Aorta (tissue), 5 donors: ENCODE data around the gene ANXA4. TPM values are rescaled to one million over a fixed set of nuclear protein-coding genes. Genes with fewer than 3 reads are reported as not detected.

ENCODE experiments used
- ATAC-seq: fragments of 200-7000 bp; cut with Tn5 transposase; one replicate; pipeline ENCODE4 v1.9.1; 2022; ENCODE audit warnings: moderate library complexity; ENCODE audit not compliant: low FRiP score
- DNase-seq, 2 donors: peaks; one replicate each; pipeline ENCODE4 v3.0.0-alpha.2; 2020
- H3K27ac ChIP-seq, 2 donors: one replicate each; pipeline ENCODE4 v1.5.1; 2013; ENCODE audit warnings: low read length in 2 of 2, mild to moderate bottlenecking in 2 of 2, moderate library complexity in 2 of 2, control low read depth in 1 of 2, inconsistent platforms in 1 of 2, low read depth in 1 of 2
- H3K27me3 ChIP-seq, 2 donors: one replicate each; pipeline ENCODE4 v1.6.1; 2013; ENCODE audit warnings: control low read depth in 1 of 2, low read length in 1 of 2, mild to moderate bottlenecking in 1 of 2, moderate library complexity in 1 of 2; ENCODE audit not compliant: insufficient read depth in 2 of 2, control insufficient read depth in 1 of 2
- H3K36me3 ChIP-seq, 2 donors: one replicate each; pipeline ENCODE4 v1.6.1; 2013; ENCODE audit warnings: control low read depth in 1 of 2, low read length in 1 of 2, mild to moderate bottlenecking in 1 of 2; ENCODE audit not compliant: insufficient read depth in 2 of 2, control insufficient read depth in 1 of 2
- H3K4me1 ChIP-seq, 2 donors: one replicate each; pipeline ENCODE4 v1.6.1; 2013; ENCODE audit warnings: low read length in 2 of 2, control low read depth in 1 of 2, mild to moderate bottlenecking in 1 of 2, moderate library complexity in 1 of 2; ENCODE audit not compliant: insufficient read depth in 2 of 2, control insufficient read depth in 1 of 2
- H3K4me3 ChIP-seq, 2 donors: one replicate each; pipeline ENCODE4 v1.5.1; 2013; ENCODE audit warnings: low read length in 2 of 2, control low read depth in 1 of 2, mild to moderate bottlenecking in 1 of 2
- H3K9me3 ChIP-seq: one replicate; pipeline ENCODE4 v1.6.1; 2013; ENCODE audit warnings: mild to moderate bottlenecking, low read length; ENCODE audit not compliant: control insufficient read depth
- WGBS, 2 donors: extraction: QIAGEN DNeasy Blood & Tissue Kit; methylation state at CpG; one replicate each; pipeline ENCODE4 v1.1.7; 2013; 5-methylcytosine and 5-hydroxymethylcytosine counted together
- intact Hi-C, 2 donors: fragments of 100-400 bp; cut with DNase I; formaldehyde crosslinking; loops; one replicate each; pipeline versions ENCODE4 v1.14.2 to v1.15.0; 2022
- polyA plus RNA-seq, 2 donors: library from polyadenylated mRNA; stranded (reverse); fragments of 200-250 nt; gene quantifications; one replicate each; pipeline ENCODE4 v1.2.3, GENCODE V29; 2013
- total RNA-seq, 2 donors: library from RNA; stranded (reverse); fragmentation: NEBNext Ultra II Directional; extraction: Animal tissue kit (Norgen Biotek cat#: 25700); gene quantifications; one replicate each; pipeline ENCODE4 v1.2.1, GENCODE V29; 2021
- donor health status: healthy with polysubstance abuse.
- donor health status: Bipolar disorder and iron deficiency.
- donor health status: DM: no; HTN: no; CAD: no.
- donor health status: DM: no; HTN: no; CAD: no.
- donor health status: DM: yes; HTN: yes; CAD: no.

The ANXA4 gene
- total and polyA plus RNA-seq, 4 donors: 73.0 to 120 (median 92.2) TPM

DNA sequence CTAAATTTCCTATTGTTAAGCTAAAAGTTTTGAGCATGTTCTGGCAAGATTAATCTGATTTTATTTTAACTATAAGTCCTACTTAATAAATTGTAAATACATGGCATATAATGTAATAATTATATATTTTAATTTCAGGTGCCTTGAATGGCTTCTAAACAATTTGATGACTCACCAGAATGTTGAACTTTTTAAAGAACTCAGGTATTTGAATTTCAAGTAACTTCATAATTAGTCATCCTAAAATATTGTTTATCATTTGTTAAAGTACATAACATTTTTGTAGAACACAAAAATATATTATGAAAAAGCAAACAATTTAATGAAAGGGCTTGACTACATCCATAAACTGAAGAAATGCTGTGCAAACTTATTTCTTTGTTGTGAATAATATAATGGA, 102.1 kb downstream of the ANXA4 start:
- Histone ChIP-seq H3K4me3 (no peak overlapping the region), H3K27me3 (no peaks in the 10 kb centered on the region), H3K27ac (no peak overlapping the region), H3K4me1 (no peaks in the 10 kb centered on the region), H3K36me3 (peaks cover 0 to 2% of the 10 kb centered on the region in 2 donors), H3K9me3 (no peaks in the 10 kb centered on the region)
- intact Hi-C loops: no loop called here
- DNase-seq (no peak), ATAC-seq (no peak)

DNA sequence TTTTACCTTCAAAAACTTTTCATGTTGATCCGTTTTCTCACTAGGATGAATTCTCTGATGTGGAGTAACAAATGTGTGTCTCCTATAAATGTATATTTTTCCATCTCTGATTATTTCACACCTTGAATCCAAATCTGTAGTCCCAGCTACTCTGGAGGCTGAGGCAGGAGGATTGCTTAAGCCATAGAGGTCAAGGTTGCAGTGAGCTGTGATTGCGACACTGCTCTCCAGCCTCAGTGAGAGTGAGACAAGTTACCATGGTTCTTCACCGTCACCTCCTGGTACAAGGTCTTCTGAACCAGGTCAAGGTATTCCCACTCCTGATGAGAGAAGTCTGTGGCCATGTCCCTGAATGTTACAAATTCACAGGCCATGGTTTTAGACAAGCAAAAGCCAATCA, 102.6 kb downstream of the ANXA4 start:
- no peak for ATAC-seq
- Histone ChIP-seq H3K27me3 (no peaks in the 10 kb centered on the region), H3K9me3 (no peaks in the 10 kb centered on the region), H3K4me1 (no peaks in the 10 kb centered on the region), H3K36me3 (peaks cover 2 to 3% of the 10 kb centered on the region in 2 donors), H3K4me3 (no peak overlapping the region), H3K27ac (no peak overlapping the region)
- WGBS, 2 donors: 95 to 98% methylated on average over 3 of the region's 3 CpGs
- intact Hi-C loops: no loop called here
- no peak for DNase-seq

DNA sequence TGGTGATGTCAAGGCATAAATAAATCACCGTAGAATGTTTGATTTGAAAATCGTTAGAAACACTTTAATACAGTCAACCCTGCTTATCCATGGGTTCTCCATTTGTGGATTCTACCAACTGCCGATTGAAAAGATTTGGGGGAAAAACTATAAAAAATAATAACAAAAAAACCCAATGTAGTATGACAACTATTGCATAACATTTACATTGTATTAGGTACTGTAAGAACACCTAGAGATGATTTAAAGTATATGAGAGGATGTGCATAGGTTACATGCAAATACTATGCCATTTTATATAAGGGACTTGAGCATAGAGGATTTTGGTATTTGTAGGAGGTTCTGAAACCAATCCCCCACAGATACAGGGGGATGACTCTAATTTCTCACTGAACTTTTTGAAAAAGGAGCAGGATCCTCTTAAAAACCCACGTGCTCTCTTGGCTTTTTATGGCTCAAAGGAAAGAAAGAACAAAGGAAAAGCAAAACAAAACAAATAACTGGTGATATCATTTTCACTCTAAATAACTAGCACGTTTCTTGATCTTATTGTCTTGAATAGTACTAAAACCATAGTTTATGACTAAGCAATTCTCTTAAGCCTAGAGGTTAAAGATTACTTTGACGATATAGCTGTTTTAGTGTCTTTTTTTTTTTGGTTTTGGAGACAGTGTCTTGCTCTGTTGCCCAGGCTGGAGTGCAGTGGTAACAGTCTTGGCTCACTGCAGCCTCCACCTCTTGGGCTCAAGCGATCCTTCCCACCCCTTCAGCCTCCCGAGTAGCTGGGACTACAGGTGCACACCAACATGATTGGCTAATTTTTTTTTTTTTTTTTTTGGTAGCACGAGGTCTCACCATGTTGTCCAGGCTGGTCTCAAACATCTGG, 104.5 kb downstream of the ANXA4 start:
- WGBS, 2 donors: 88 to 90% methylated on average over 8 to 9 of the region's 9 CpGs
- no peaks in the 10 kb centered on the region for H3K4me1 ChIP-seq
- DNase-seq (no peak), ATAC-seq (no peak)
- H3K9me3 ChIP-seq: no peaks in the 10 kb centered on the region
- peaks cover 2 to 5% of the 10 kb centered on the region in 2 donors for H3K36me3 ChIP-seq
- no peaks in the 10 kb centered on the region for H3K27me3 ChIP-seq
- no peak overlapping the region for H3K27ac ChIP-seq
- H3K4me3 ChIP-seq: no peak overlapping the region
- intact Hi-C loops: no loop called here

DNA sequence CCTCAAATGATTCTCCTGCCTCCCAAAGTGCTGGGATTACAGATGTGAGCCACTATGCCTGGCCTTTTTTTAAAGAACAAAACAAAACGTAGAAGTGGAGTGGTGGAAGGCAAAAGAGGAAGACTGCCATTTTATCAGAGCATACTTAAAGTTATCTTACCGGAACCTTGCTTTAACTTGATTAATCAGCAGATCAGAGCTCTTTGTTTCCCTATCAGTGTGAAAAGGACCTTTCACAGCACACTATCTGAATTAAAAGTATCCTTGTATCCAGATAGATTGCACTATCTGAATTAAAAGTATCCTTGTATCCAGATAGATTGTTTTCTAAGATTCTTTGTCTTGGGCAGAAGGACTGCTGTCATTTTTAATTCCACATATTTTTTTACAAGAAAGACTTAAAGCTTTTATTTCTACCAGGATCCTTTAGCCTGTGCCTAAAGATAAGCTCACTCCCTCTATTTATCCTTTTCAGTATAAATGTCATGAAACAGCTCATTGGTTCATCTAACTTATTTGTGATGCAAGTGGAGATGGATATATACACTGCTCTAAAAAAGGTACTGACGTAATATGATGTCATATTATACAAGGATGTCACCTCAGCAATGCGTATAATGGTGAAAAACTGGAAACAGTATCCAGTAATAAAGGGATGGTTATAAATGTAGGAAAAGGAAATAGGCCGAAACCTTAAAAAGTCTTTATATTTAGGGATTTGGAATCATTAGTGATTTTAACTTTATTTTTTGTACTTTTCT, 105.3 kb downstream of the ANXA4 start:
- intact Hi-C loops: no loop called here
- Histone ChIP-seq H3K9me3 (no peaks in the 10 kb centered on the region), H3K27me3 (no peaks in the 10 kb centered on the region), H3K36me3 (peaks cover 4 to 7% of the 10 kb centered on the region in 2 donors), H3K4me1 (no peaks in the 10 kb centered on the region), H3K27ac (no peak overlapping the region), H3K4me3 (no peak overlapping the region)
- WGBS, 2 donors: 93 to 95% methylated on average over 5 of the region's 5 CpGs
- ATAC-seq (no peak), DNase-seq (no peak)

DNA sequence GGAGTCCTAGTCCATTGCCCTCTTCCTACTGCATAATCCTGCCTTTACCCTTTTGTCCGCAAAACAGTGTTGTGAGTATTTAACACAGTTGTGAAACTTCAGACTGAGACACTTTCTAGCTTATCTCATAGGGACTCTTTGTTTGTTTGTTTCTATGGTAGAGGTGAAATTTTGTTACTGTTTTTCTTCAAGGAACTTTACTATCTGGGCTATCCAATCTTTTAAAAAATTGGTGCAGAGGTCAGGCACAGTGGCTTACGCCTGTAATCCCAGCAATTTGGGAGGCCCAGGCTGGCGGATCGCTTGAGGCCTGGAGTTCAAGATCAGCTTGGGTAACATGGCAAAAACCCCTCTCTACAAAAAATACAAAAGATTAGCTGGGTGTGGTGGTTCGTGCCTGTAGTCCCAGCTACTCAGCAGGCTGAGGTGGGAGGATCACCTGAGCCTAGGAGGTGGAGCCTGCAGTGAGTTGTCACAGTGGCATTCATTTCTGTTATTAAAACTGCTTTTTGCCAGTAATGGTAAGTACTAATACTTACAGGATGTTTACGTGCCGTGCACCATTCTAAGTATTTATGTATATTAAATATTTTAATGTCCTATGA, 106.4 kb downstream of the ANXA4 start:
- Histone ChIP-seq H3K9me3 (no peaks in the 10 kb centered on the region), H3K36me3 (peaks cover 4 to 7% of the 10 kb centered on the region in 2 donors), H3K27ac (no peak overlapping the region), H3K4me3 (no peak overlapping the region), H3K27me3 (no peaks in the 10 kb centered on the region), H3K4me1 (no peaks in the 10 kb centered on the region)
- intact Hi-C loops: no loop called here
- DNase-seq: no peak
- ATAC-seq: no peak
- WGBS, 2 donors: 93 to 94% methylated on average over 7 of the region's 7 CpGs

DNA sequence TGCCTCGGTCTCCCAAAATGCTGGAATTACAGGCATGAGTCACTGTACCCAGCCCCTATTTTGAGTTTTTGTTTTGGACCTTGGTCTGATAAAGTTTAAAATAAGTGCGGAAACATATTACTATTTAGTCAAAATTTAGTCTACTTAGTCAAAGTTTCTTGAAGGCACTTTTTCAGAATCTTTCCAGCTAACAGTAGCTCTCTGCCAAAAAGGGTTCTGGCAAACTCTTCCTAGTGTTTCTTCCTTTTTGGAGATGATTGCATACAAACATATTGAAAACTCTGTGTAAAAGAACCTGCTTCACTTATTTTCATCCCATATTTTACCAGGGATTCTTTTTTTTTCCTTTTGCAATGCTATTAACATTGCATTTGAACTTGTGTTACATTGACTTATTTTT, 116.3 kb downstream of the ANXA4 start:
- Histone ChIP-seq H3K27ac (no peak overlapping the region), H3K4me1 (no peaks in the 10 kb centered on the region), H3K36me3 (no peaks in the 10 kb centered on the region), H3K27me3 (no peaks in the 10 kb centered on the region), H3K4me3 (no peak overlapping the region), H3K9me3 (no peaks in the 10 kb centered on the region)
- DNase-seq (no peak), ATAC-seq (no peak)
- intact Hi-C loops: no loop called here
- 69 to 82% methylated on average over 2 of the region's 2 CpGs for WGBS, 2 donors

DNA sequence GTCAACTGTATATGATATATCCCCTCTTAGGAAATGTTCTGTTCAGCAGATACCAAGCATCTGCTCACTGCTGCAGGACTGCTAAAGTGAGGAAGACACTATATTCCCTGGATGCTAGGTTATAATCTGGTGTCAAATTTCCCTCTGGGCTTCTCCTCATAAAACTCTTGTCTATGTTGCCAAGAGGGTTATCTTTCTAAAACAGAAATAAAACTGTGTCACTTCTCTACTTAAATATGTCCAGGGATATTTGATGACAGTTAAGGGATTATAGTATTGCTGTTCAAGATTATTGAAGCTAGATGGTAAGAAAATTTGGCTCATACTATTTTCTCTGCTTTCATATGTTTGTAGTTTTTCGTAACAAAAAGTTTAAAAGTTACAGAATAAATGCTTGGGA, 121.4 kb downstream of the ANXA4 start:
- intact Hi-C loops: no loop called here
- no peak for DNase-seq

More for the DNA sequence above, 121.4 kb downstream of the ANXA4 start:
- WGBS, 2 donors: 88 to 97% methylated on average over 1 of the region's 1 CpG
- Histone ChIP-seq H3K27ac (no peak overlapping the region), H3K27me3 (no peaks in the 10 kb centered on the region), H3K4me1 (no peaks in the 10 kb centered on the region), H3K9me3 (no peaks in the 10 kb centered on the region), H3K4me3 (no peak overlapping the region), H3K36me3 (peaks cover 4 to 10% of the 10 kb centered on the region in 2 donors)
- ATAC-seq: no peak
